SJCRH30 (cell line): ENCODE results near the gene KIF2C. TPM values are rescaled to one million over a fixed set of nuclear protein-coding genes. Genes with fewer than 3 reads are reported as not detected.

ENCODE experiments used
- total RNA-seq: library from RNA; depleted of rRNA; stranded (reverse); fragments of >200 nt; shearing (Covaris generic); gene quantifications from 2 replicates; pipeline ENCODE4 v1.2.3, GENCODE V29; 2014; rRNA removed

The KIF2C gene
- total RNA-seq, 1 experiment from 2014 or later = 124 TPM

Other genes starting within 250 kb of the KIF2C start
- 1.6 and 2.3 TPM in 2 replicates for gene TMEM53, start 65.4 kb upstream of the KIF2C start, total RNA-seq
- not detected in 2 replicates for gene ARMH1, start 65.1 kb upstream of the KIF2C start, total RNA-seq
- gene RNU5D-1, start 8.7 kb upstream of the KIF2C start, total RNA-seq = not detected in 2 replicates
- gene RPS8, start 35.7 kb downstream of the KIF2C start, total RNA-seq = 3,055 and 3,167 TPM in 2 replicates
- not detected in 2 replicates for gene BEST4, start 48.3 kb downstream of the KIF2C start, total RNA-seq
- gene PLK3, start 60.5 kb downstream of the KIF2C start, total RNA-seq = 8.0 and 11.4 TPM in 2 replicates
- not detected in 2 replicates for gene DYNLT4, start 67.5 kb downstream of the KIF2C start, total RNA-seq
- 0.43 and 1.4 TPM in 2 replicates for gene BTBD19, start 68.7 kb downstream of the KIF2C start, total RNA-seq
- gene PTCH2, start 103.4 kb downstream of the KIF2C start, total RNA-seq = 1.3 and 1.8 TPM in 2 replicates
- 40.1 TPM in 2 replicates for gene EIF2B3, start 246.8 kb downstream of the KIF2C start, total RNA-seq